A549 (cell line): ENCODE measurements around the gene HCN3. TPM values are rescaled to one million over a fixed set of nuclear protein-coding genes. Genes with fewer than 3 reads are reported as not detected.

ENCODE experiments used
- ATAC-seq, 2 experiments: fragments of 200-7000 bp in 1 of 2; fragments of >200 bp in 1 of 2; cut with Nextera tagmentation in 1 of 2; cut with Tn5 transposase in 1 of 2; 3 replicates each; pipeline versions ENCODE4 v1.8.0 to v1.9.1; 2018 to 2020; ENCODE audit warnings: mild to moderate bottlenecking in 1 of 2, moderate library complexity in 1 of 2
- CTCF ChIA-PET: fragments of 300-600 bp; sonication (Branson Sonifier 250); formaldehyde crosslinking; extraction: SDS; loops from one replicate; lab custom pipeline; 2021; ENCODE audit warnings: antibody characterized with exemption, inconsistent platforms; lab: Yijun Ruan, JAX
- POLR2A ChIA-PET: fragments of 350-600 bp; formaldehyde crosslinking; extraction: SDS; loops from one replicate; lab custom pipeline; 2021; ENCODE audit warnings: antibody characterized with exemption, inconsistent platforms; lab: Yijun Ruan, JAX
- DNase-seq, 2 experiments: peaks; one replicate each; pipeline versions ENCODE4 v3.0.0 to v3.0.0-alpha.2; 2011 to 2016; ENCODE audit warnings: low read depth in 1 of 2, low spot score in 1 of 2
- FAIRE-seq: peaks from 2 replicates; lab custom pipeline; 2011; peaks lifted over from hg19 to GRCh38; lab: Jason Lieb, UNC
- H3K27ac ChIP-seq, 2 experiments: fragments of >200 bp; sonication (Bioruptor Twin); formaldehyde crosslinking; 3 replicates each; pipeline ENCODE4 v1.5.1; 2016 to 2017
- H3K4me1 ChIP-seq: fragments of >200 bp; sonication (Bioruptor Twin); formaldehyde crosslinking; 3 replicates; pipeline ENCODE4 v1.6.1; 2016
- H3K4me2 ChIP-seq: fragments of >200 bp; sonication (Bioruptor Twin); formaldehyde crosslinking; 3 replicates; pipeline ENCODE4 v1.6.1; 2016
- H3K4me3 ChIP-seq: fragments of >200 bp; sonication (Bioruptor Twin); formaldehyde crosslinking; 3 replicates; pipeline ENCODE4 v1.5.1; 2016
- H3K9me3 ChIP-seq: fragments of >200 bp; sonication (Bioruptor Twin); formaldehyde crosslinking; 3 replicates; pipeline ENCODE4 v1.6.1; 2016
- BCL3 ChIP-seq: fragments of >200 bp; sonication (Bioruptor Twin); formaldehyde crosslinking; IDR thresholded peaks from 3 replicates; pipeline ENCODE4 v1.6.1; 2016
- ESRRA ChIP-seq: fragments of 150-350 bp; IDR thresholded peaks from 2 replicates; pipeline ENCODE4 v1.6.1; 2014; ENCODE audit warnings: mild to moderate bottlenecking, low read length, borderline replicate concordance
- JUN ChIP-seq, 2 experiments: fragments of >200 bp; sonication (Bioruptor Twin); formaldehyde crosslinking; IDR thresholded peaks; 2 replicates in 1 of 2; 3 replicates in 1 of 2; pipeline ENCODE4 v1.6.1; 2016 to 2017
- KDM1A ChIP-seq: fragments of 200-600 bp; sonication (generic); IDR thresholded peaks from 2 replicates; pipeline ENCODE4 v1.6.1; 2016; ENCODE audit warnings: low read depth, mild to moderate bottlenecking
- KDM5A ChIP-seq: fragments of 200-600 bp; sonication (generic); IDR thresholded peaks from 2 replicates; pipeline ENCODE4 v1.6.1; 2016; ENCODE audit warnings: antibody characterized with exemption, mild to moderate bottlenecking
- RFX5 ChIP-seq: fragments of 450-650 bp; IDR thresholded peaks from 2 replicates; pipeline ENCODE4 v1.7.1; 2014; ENCODE audit warnings: antibody characterized with exemption, mild to moderate bottlenecking, moderate library complexity
- RNF2 ChIP-seq: fragments of 200-600 bp; sonication (generic); IDR thresholded peaks from 2 replicates; pipeline ENCODE4 v1.6.1; 2016; ENCODE audit warnings: low read depth, mild to moderate bottlenecking, antibody characterized with exemption, moderate library complexity, borderline replicate concordance
- TP53 ChIP-seq: fragments of 250-450 bp; sonication (Bioruptor Pico); IDR thresholded peaks from 2 replicates; pipeline ENCODE4 v1.5.0; 2021; ENCODE audit warnings: mild to moderate bottlenecking, moderate library complexity
- whole genome bisulfite sequencing: methylation state at CpG from one replicate; pipeline ENCODE4 v1.1.6; 2017; ENCODE audit errors: missing lambda C conversion rate; 5-methylcytosine and 5-hydroxymethylcytosine counted together
- polyA plus RNA-seq, 4 experiments: library from polyadenylated mRNA; depleted of rRNA in 3 of 4; stranded (reverse); fragments of >200 nt; fragmentation: RNase III in 1 of 4; extraction: RNeasy Plus Mini Kit Qiagen cat#74134 plus additional on column Dnase treatment in 1 of 4; gene quantifications; 2 replicates in 3 of 4; 3 replicates in 1 of 4; pipeline ENCODE4 v1.2.3, GENCODE V29; 2011 to 2017
- TF ChIP-seq, protein P1 (sequence below): IDR thresholded peaks from 2 replicates; pipeline ENCODE4 v1.6.1; 2012

HCN3 gene
- polyA plus RNA-seq, 2 of the 4 experiments (the other 2 are of a cell fraction): 4.1 to 8.1 TPM

- Histone ChIP-seq H3K4me2 (0 out of 3 replicates have a peak within 1 kb of the TSS, but pooled peaks have one; percentile 80), H3K9me3 (no peaks in the 10 kb centered on the region), H3K4me3 (no peak within 1 kb of the TSS), H3K27ac (no peak within 1 kb of the TSS; a peak in 1 of 6 replicates), H3K4me1 (peaks cover 17% of the 10 kb centered on the region)
- ATAC-seq (no peak), DNase-seq (no peak), FAIRE-seq (no peak)
- ChIA-PET POLR2A (interaction anchor here (0.6 to 1.4 kb wide), 2 partner anchors 48 to 1374 kb away, joined by 3 to 4 read pairs; partner anchors contain the start of genes CLK2 and DENND4B), CTCF (interaction anchor here (1.6 to 7.7 kb wide), 7 partner anchors 9 to 183 kb away, joined by 4 to 149 read pairs (median 37); partner anchors contain the start of genes FDPS and PKLR)
- no peak for TF ChIP-seq ESRRA
- TF ChIP-seq, protein P1, sequence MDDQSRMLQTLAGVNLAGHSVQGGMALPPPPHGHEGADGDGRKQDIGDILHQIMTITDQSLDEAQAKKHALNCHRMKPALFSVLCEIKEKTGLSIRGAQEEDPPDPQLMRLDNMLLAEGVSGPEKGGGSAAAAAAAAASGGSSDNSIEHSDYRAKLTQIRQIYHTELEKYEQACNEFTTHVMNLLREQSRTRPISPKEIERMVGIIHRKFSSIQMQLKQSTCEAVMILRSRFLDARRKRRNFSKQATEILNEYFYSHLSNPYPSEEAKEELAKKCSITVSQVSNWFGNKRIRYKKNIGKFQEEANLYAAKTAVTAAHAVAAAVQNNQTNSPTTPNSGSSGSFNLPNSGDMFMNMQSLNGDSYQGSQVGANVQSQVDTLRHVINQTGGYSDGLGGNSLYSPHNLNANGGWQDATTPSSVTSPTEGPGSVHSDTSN: 0 out of 2 replicates have a peak, but pooled peaks have one; percentile 17
- no peak for TF ChIP-seq RFX5
- WGBS: 93% methylated on average over 51 of the region's 51 CpGs
These were observed 43.7 kb downstream of the HCN3 start, which contains the start of gene RUSC1 for GRCh38 chr1:155320661-155321617. Gene RUSC1, plus strand, starts transcription at chr1:155320894. Its CDS starts 880 bp downstream, at chr1:155321774.

DNA sequence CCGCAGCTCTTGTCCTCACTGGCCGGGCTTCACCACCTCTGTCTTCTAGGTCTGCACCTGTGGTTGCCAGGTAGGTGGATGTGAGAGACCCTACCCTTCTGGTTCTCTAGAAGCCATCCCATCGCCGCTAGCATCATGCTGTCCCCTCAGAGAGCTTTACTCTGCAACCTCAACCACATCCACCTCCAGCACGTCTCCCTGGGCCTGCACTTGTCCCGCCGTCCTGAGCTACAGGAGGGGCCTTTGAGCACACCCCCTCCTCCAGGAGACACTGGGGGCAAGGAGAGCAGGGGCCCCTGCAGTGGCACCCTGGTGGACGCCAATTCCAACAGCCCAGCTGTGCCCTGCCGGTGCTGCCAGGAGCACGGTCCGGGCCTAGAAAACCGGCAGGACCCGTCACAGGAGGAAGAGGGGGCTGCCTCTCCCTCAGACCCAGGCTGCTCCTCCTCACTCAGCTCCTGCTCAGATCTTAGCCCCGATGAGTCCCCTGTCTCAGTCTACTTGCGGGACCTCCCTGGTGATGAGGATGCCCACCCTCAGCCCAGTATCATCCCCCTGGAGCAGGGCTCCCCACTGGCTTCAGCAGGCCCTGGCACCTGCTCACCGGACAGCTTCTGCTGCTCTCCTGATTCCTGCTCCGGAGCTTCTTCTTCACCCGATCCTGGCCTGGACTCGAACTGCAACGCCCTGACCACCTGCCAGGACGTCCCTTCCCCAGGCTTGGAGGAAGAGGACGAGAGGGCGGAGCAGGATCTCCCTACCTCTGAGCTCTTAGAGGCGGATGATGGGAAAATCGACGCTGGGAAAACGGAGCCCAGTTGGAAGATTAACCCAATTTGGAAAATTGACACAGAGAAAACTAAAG is 44.6 kb downstream of the HCN3 start:
- no peak for FAIRE-seq
- ChIA-PET POLR2A (interaction anchor here (0.6 to 2.3 kb wide), 3 partner anchors 49 to 1375 kb away, joined by 3 to 7 read pairs (median 4); partner anchors contain the start of genes CLK2 and DENND4B), CTCF (interaction anchor here (0.6 to 7.7 kb wide), 17 partner anchors 9 to 403 kb away, joined by 3 to 149 read pairs (median 5); partner anchors contain the start of genes FDPS, PKLR and SCAMP3)
- TF ChIP-seq KDM1A: no peak
- TF ChIP-seq, protein P1: peak; percentile 20; the same call in 1 of the 2 replicates
- no peak for ATAC-seq
- Histone ChIP-seq H3K4me1 (peaks cover 20% of the 10 kb centered on the region), H3K9me3 (no peaks in the 10 kb centered on the region), H3K27ac (peak overlapping the region in 1 of 2 experiments; percentile 98; a peak in 4 of 6 replicates), H3K4me2 (peak overlapping the region; percentile 80), H3K4me3 (peak overlapping the region; percentile 71)
- WGBS: 73% methylated on average over 23 of the region's 27 CpGs
- no peak for DNase-seq

DNA sequence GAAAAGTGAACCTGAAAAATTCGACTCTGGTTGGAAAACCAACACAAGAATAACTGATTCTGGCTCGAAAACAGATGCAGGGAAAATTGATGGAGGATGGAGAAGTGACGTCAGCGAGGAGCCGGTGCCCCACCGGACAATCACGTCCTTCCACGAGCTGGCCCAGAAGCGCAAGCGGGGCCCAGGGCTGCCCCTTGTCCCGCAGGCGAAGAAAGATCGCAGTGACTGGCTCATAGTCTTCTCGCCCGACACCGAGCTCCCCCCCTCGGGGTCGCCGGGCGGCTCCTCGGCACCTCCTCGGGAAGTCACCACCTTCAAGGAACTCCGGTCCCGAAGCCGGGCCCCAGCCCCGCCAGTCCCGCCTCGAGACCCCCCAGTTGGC is 45.3 kb downstream of the HCN3 start:
- peak overlapping the region; percentile 94 to 98 for H3K27ac ChIP-seq
- TF ChIP-seq RNF2 (no peak), KDM5A (no peak), BCL3 (no peak), JUN (IDR thresholded peaks at IDR 0.05) (no peak), TP53 (CRISPR knock-in tag) (no peak)
- peak overlapping the region; percentile 80 for H3K4me2 ChIP-seq
- peaks cover 20% of the 10 kb centered on the region for H3K4me1 ChIP-seq
- ChIA-PET CTCF (interaction anchor here (0.6 to 7.7 kb wide), 17 partner anchors 9 to 403 kb away, joined by 3 to 149 read pairs (median 5); partner anchors contain the start of genes FDPS, PKLR and SCAMP3), POLR2A (interaction anchor here (1.4 to 2.3 kb wide), 2 partner anchors 50 to 78 kb away, joined by 4 to 7 read pairs; partner anchors contain the start of gene CLK2)
- ATAC-seq (no peak), FAIRE-seq (no peak), DNase-seq (peak in 1 of 2 experiments; percentile 41)
- WGBS: 11% methylated on average over 26 of the region's 28 CpGs
- H3K9me3 ChIP-seq: no peaks in the 10 kb centered on the region
- peak overlapping the region; percentile 71 for H3K4me3 ChIP-seq
